Testis (tissue), 2 donors: ENCODE results near the gene CD200.

Experiments
- POLR2A ChIP-seq: fragments of 450-650 bp; IDR thresholded peaks from one replicate; pipeline ENCODE4 v1.6.1; 2017; ENCODE audit warnings: antibody characterized with exemption, mild to moderate bottlenecking, moderate library complexity
- TF ChIP-seq, protein P1 (sequence below), 3 experiments: fragments of 450-650 bp in 2 of 3; fragments of 200-600 bp in 1 of 3; sonication (generic) in 1 of 3; IDR thresholded peaks; one replicate each; pipeline ENCODE4 v1.5.1; 2016 to 2019; ENCODE audit warnings: antibody characterized with exemption in 3 of 3, mild to moderate bottlenecking in 2 of 3, moderate library complexity in 1 of 3

- TF ChIP-seq, protein P1, sequence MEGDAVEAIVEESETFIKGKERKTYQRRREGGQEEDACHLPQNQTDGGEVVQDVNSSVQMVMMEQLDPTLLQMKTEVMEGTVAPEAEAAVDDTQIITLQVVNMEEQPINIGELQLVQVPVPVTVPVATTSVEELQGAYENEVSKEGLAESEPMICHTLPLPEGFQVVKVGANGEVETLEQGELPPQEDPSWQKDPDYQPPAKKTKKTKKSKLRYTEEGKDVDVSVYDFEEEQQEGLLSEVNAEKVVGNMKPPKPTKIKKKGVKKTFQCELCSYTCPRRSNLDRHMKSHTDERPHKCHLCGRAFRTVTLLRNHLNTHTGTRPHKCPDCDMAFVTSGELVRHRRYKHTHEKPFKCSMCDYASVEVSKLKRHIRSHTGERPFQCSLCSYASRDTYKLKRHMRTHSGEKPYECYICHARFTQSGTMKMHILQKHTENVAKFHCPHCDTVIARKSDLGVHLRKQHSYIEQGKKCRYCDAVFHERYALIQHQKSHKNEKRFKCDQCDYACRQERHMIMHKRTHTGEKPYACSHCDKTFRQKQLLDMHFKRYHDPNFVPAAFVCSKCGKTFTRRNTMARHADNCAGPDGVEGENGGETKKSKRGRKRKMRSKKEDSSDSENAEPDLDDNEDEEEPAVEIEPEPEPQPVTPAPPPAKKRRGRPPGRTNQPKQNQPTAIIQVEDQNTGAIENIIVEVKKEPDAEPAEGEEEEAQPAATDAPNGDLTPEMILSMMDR (IDR thresholded peaks at IDR 0.05): no peak
- TF ChIP-seq POLR2A: no peak
Observed at GRCh38 chr3:112346491-112347122, 13.7 kb downstream of the CD200 start.
